Ovary (tissue), 9 donors: ENCODE results near the gene C9orf153. TPM values are rescaled to one million over a fixed set of nuclear protein-coding genes. Genes with fewer than 3 reads are reported as not detected.
"Not testable (repeated sequence)": the region's sequence is repeated elsewhere in the genome, so short reads cannot be mapped to it uniquely, and the experiment has no call there.

Experiments used
- DNase-seq, 5 donors: peaks; one replicate each; pipeline ENCODE4 v3.0.0-alpha.2; 2019 to 2020
- H3K27ac ChIP-seq, 2 donors: fragments of 200-600 bp; one replicate each; pipeline versions ENCODE4 v1.5.1 to v1.8.0; 2019 to 2022
- H3K27me3 ChIP-seq: fragments of 200-600 bp; one replicate; pipeline ENCODE4 v1.8.0; 2022
- H3K36me3 ChIP-seq: fragments of 200-600 bp; sonication (generic); one replicate; pipeline ENCODE4 v1.5.1; 2019
- H3K4me1 ChIP-seq: one replicate; pipeline ENCODE4 v1.8.1; 2013; ENCODE audit warnings: mild to moderate bottlenecking, moderate library complexity; ENCODE audit not compliant: insufficient read depth
- H3K4me3 ChIP-seq: fragments of 200-600 bp; sonication (generic); one replicate; pipeline ENCODE4 v1.5.1; 2017
- H3K9me3 ChIP-seq, 2 donors: fragments of 200-600 bp in 1 of 2; sonication (generic) in 1 of 2; one replicate each; pipeline versions ENCODE4 v1.5.1 to v1.8.1; 2013 to 2019; ENCODE audit warnings: mild to moderate bottlenecking in 1 of 2, moderate library complexity in 1 of 2
- EP300 ChIP-seq: sonication (generic); formaldehyde crosslinking; IDR thresholded peaks from one replicate; pipeline ENCODE4 v1.6.1; 2017; ENCODE audit warnings: antibody characterized with exemption
- POLR2A ChIP-seq: fragments of 450-650 bp; IDR thresholded peaks from one replicate; pipeline ENCODE4 v1.6.1; 2017; ENCODE audit warnings: antibody characterized with exemption, mild to moderate bottlenecking, moderate library complexity
- WGBS, 3 donors: extraction: QIAGEN DNeasy Blood & Tissue Kit in 1 of 3; methylation state at CpG; one replicate each; pipeline versions ENCODE4 v1.1.5 to v1.1.7; 2013 to 2017; 5-methylcytosine and 5-hydroxymethylcytosine counted together
- intact Hi-C, 4 donors: fragments of 100-400 bp; cut with DNase I; formaldehyde crosslinking; loops; one replicate each; pipeline versions ENCODE4 v1.11.0 to v1.15.1; 2022 to 2023
- polyA plus RNA-seq, 2 donors: library from polyadenylated mRNA; stranded (reverse); fragments of 200-250 nt in 1 of 2; fragments of 350-450 nt in 1 of 2; fragmentation: Illumina TruSeq in 1 of 2; extraction: RNeasy Lipid Tissue Mini Kit (QIAGEN cat#74804) in 1 of 2; gene quantifications; one replicate each; pipeline ENCODE4 v1.2.3, GENCODE V29; 2013 to 2014
- total RNA-seq, 7 donors: library from RNA; depleted of rRNA in 2 of 7; stranded (reverse); fragments of >200 nt in 2 of 7; fragmentation: NEBNext Ultra II Directional in 3 of 7; extraction: Animal tissue kit (Norgen Biotek cat#: 25700) in 3 of 7; gene quantifications; one replicate each; pipeline versions ENCODE4 v1.1.0 to v1.2.4, GENCODE V29; 2016 to 2023
- TF ChIP-seq, protein P1 (sequence below), 3 donors: fragments of 450-650 bp in 2 of 3; fragments of 200-600 bp in 1 of 3; IDR thresholded peaks; one replicate each; pipeline versions ENCODE4 v1.5.1 to v1.8.0; 2016 to 2022; ENCODE audit warnings: antibody characterized with exemption in 3 of 3, mild to moderate bottlenecking in 1 of 3
- donor health status: DM: no; HTN: no; CAD: no; lungs with moderate emphysema.
- donor health status: DM: no; HTN: no; CAD: no.
- donor health status: Bipolar disorder and iron deficiency.
- donor health status: DM: yes; HTN: yes; CAD: no.
- donor health status: DM: no; HTN: no; CAD: no.
- donor health status: DM: yes; HTN: yes; CAD: no.

C9orf153 gene
- total and polyA plus RNA-seq, 9 donors = 0.06 to 0.68 (median 0.32) TPM; not detected in 2

DNA sequence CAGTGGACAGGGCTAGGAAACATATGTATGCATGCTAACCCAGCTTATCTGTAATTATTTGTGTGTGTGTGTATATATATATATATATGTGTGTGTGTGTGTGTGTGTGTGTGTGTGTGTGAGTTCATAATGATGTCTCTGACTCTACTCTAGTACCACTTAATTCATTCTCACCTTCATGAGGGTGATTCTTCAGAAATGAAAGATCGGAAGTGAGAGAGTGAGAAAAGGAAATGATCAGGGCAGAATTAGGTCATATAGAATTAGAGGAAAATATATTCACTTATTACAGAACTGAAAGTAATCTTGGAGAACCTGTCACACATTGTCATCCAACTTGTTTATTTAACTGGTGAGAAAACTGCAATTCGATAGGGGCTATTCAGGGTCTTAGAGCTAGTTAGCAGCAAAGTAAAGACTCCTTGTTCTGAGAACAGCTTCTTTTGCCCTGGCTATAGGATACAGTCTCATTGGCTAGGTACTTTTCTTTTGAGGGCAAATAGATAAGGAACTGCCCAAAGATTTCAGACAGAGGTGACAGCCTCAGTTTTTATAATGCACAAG, 58.8 kb downstream of the C9orf153 start:
- TF ChIP-seq, protein P1, sequence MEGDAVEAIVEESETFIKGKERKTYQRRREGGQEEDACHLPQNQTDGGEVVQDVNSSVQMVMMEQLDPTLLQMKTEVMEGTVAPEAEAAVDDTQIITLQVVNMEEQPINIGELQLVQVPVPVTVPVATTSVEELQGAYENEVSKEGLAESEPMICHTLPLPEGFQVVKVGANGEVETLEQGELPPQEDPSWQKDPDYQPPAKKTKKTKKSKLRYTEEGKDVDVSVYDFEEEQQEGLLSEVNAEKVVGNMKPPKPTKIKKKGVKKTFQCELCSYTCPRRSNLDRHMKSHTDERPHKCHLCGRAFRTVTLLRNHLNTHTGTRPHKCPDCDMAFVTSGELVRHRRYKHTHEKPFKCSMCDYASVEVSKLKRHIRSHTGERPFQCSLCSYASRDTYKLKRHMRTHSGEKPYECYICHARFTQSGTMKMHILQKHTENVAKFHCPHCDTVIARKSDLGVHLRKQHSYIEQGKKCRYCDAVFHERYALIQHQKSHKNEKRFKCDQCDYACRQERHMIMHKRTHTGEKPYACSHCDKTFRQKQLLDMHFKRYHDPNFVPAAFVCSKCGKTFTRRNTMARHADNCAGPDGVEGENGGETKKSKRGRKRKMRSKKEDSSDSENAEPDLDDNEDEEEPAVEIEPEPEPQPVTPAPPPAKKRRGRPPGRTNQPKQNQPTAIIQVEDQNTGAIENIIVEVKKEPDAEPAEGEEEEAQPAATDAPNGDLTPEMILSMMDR (IDR thresholded peaks at IDR 0.05) = no peak
- TF ChIP-seq EP300 = no peak
- TF ChIP-seq POLR2A = no peak
- Histone ChIP-seq H3K4me3 (no peak overlapping the region), H3K27me3 (no peaks in the 10 kb centered on the region), H3K27ac (no peak overlapping the region), H3K4me1 (no peaks in the 10 kb centered on the region), H3K9me3 (no peaks in the 10 kb centered on the region), H3K36me3 (no peaks in the 10 kb centered on the region)
- intact Hi-C loops = no loop called here
- DNase-seq = no peak
- WGBS, 3 donors = 73 to 78% (median 73%) methylated on average over 2 of the region's 2 CpGs

- Histone ChIP-seq H3K4me3 (no peak overlapping the region), H3K4me1 (no peaks in the 10 kb centered on the region), H3K27me3 (no peaks in the 10 kb centered on the region), H3K36me3 (no peaks in the 10 kb centered on the region), H3K9me3 (no peaks in the 10 kb centered on the region), H3K27ac (no peak overlapping the region)
- WGBS, 3 donors = 81 to 85% (median 84%) methylated on average over 4 of the region's 4 CpGs
- intact Hi-C loops = no loop called here
- TF ChIP-seq POLR2A = no peak
- no peak for DNase-seq
These were observed 66.4 kb downstream of the C9orf153 start for GRCh38 chr9:86193088-86193487.

- WGBS, 3 donors = 48 to 57% (median 55%) methylated on average over 1 of the region's 1 CpG
- H3K4me3 ChIP-seq, H3K9me3 ChIP-seq, H3K4me1 ChIP-seq, H3K27ac ChIP-seq, intact Hi-C loops, H3K36me3 ChIP-seq, H3K27me3 ChIP-seq, DNase-seq: not testable (repeated sequence)
These were observed 68.8 kb downstream of the C9orf153 start for GRCh38 chr9:86190700-86191099.

GRCh38 chr9:86187121-86187520, 72.3 kb downstream of the C9orf153 start:
- 31 to 45% (median 37%) methylated on average over 3 of the region's 3 CpGs for WGBS, 3 donors
- no peak overlapping the region for H3K27ac ChIP-seq
- no peak overlapping the region for H3K4me3 ChIP-seq
- no peaks in the 10 kb centered on the region for H3K9me3 ChIP-seq
- no peaks in the 10 kb centered on the region for H3K27me3 ChIP-seq
- TF ChIP-seq, protein P1 (IDR thresholded peaks at IDR 0.05) = no peak
- TF ChIP-seq POLR2A (no peak), EP300 (no peak)
- no peak for DNase-seq
- H3K36me3 ChIP-seq = no peaks in the 10 kb centered on the region
- peaks cover 2% of the 10 kb centered on the region for H3K4me1 ChIP-seq
- intact Hi-C loops = no loop called here

GRCh38 chr9:86186696-86187095, 72.8 kb downstream of the C9orf153 start:
- DNase-seq = no peak
- no peaks in the 10 kb centered on the region for H3K27me3 ChIP-seq
- TF ChIP-seq POLR2A (no peak), EP300 (no peak)
- TF ChIP-seq, protein P1 (IDR thresholded peaks at IDR 0.05) = no peak
- H3K27ac ChIP-seq = no peak overlapping the region
- no peak overlapping the region for H3K4me3 ChIP-seq
- peaks cover 2% of the 10 kb centered on the region for H3K4me1 ChIP-seq
- H3K36me3 ChIP-seq = no peaks in the 10 kb centered on the region
- intact Hi-C loops = no loop called here
- WGBS, 3 donors = 76 to 86% (median 86%) methylated on average over 2 of the region's 2 CpGs
- H3K9me3 ChIP-seq = no peaks in the 10 kb centered on the region
